ENCODE results near the gene PRKCE. TPM values are rescaled to one million over a fixed set of nuclear protein-coding genes. Genes with fewer than 3 reads are reported as not detected.

PRKCE gene
- polyA plus RNA-seq, 1 donor: 8.7 TPM

GRCh38 chr2:45755585-45756335, 104.3 kb downstream of the PRKCE start:
- DNase-seq: no peak

DNA sequence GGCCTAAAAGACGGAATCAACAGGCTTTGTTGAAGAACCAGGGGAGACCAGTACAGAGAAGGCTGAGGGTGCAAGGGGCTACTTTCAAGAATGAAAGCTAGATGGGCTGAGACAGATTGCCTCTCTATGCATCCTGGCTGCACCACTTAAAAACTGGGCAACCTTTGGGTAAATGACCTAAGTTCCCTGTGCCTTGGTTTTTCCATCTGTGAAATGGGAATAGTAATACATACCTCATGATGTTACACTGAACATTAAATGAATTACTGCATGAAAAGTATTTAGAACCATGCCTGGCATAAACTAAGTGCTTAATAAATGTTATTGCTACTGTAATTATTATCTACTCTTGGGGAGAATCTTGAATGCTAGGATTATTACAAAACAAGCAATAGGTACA, 106.5 kb downstream of the PRKCE start:
- no peak for DNase-seq

GRCh38 chr2:45759310-45759851, 107.9 kb downstream of the PRKCE start:
- DNase-seq: no peak

- no peak for DNase-seq
Observed at GRCh38 chr2:45761635-45762034, 110.2 kb downstream of the PRKCE start.

- DNase-seq: no peak
Observed at GRCh38 chr2:45763255-45763654, 111.8 kb downstream of the PRKCE start.

DNA sequence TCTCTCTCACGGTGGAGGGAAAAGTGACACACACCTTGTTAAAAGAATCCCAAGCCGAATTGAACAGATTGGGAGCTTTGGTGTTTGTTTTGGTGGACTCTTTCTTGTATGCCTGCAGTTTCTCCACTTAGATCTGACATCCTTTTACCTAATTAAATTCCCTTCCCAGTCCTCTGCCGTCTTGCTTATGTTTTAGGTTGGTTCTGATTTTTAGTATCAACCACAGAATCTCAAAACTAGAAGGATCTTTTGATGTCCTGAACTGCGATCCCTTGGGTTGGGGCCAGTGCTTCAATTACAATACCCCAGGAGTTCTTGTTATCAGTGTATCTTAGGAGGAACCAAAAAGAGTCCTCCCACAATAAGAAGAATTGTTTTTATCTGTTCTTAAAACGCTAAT, 112.3 kb downstream of the PRKCE start:
- no peak for DNase-seq

- DNase-seq: no peak
Observed at GRCh38 chr2:45765007-45765727, 113.7 kb downstream of the PRKCE start.

GRCh38 chr2:45765728-45766254, 114.3 kb downstream of the PRKCE start:
- DNase-seq: no peak

- no peak for DNase-seq
Observed at GRCh38 chr2:45768208-45768607, 116.7 kb downstream of the PRKCE start.

DNA sequence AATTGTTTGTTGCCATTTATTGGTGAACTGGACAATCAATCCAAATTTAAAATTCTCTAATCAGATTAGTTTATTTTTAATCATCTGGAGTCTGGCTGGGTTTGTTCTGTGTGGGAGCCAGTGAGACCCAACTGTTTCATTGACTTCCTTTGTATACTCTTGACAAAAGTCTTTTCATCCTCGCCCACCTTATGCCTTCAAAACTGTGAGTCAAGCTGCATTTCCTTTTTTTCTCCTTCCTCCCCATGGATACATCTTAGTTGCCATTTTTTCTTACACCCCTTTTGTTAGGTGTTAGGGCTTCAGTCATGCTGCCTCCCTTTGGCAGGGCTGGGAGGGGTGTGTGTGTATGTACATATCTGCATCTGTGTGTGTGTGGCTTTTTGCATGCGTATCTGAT, 117.6 kb downstream of the PRKCE start:
- no peak for DNase-seq

DNA sequence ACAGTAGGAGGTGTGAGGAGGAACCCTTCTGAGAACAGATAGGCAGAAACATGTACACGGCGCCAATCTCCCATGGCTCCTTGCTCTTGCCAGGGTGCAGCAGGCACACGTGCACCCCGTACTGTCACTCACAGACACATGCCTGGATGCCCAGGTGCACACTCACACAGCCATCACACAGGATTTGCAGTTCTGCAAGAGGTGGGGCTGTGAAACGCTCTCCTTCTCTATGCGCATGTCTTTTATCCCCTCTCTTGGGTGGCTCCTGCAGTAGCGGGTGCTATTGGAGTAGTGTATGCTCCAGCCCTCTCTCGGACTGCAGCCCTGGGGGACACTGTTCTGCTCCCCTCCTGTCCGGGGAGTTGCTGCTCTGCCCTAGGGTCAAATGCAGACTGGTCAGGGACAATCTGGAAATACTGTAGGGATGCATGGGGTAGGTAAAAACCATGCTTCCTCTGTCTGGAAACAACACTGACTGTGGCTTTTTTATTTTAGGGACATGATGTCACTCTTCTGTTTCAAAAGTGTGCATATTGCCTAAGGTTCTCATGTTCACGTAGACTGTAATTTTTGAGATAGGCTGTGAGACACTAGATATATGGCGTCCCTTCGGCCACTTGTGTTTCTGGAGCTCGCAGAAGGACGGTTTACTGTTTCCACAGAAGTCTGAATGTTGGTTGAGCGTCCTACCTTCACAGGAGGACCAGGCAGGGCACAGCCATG, 118.5 kb downstream of the PRKCE start:
- DNase-seq: no peak

GRCh38 chr2:45770811-45771210, 119.3 kb downstream of the PRKCE start:
- DNase-seq: no peak

DNA sequence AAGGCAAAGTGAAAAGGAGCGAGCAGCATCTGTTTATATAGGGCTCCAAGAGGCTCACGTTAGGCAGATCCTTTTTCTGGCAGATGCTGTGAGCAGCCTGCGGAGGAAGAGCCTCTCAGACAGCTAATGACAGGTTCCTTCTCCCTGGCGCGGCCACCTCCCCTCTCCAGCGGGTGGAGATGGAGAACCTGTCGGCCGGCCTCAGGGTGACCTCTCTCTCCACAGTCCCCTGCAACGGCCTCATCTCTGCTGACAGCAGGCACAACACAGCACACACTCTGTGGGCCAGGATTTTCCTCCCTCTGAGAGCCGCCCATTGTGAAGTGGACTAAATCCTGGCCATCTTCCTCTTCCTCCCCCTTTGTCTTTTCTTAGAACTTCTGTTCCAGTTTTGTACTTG, 119.8 kb downstream of the PRKCE start:
- peak; percentile 31 for DNase-seq

DNA sequence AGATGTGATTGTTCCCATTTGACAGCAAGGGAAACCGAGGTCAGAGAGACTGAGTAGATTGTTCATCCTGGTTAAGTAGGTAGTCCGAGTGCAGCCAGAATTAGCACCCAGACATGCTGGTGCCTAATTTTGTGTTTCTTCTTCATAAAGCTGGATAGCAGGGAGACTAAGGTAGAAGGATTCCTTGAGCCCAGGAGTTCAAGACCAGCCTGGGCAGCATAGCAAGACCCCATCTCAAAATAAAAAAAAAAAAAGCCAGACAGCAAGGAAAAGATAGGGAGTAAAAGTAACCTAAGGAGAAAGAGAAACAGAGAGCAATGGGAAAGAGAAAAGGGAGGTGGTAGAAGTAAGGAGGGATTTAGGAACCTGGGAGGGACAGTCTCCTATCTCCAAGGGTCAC, 120.6 kb downstream of the PRKCE start:
- no peak for DNase-seq

DNA sequence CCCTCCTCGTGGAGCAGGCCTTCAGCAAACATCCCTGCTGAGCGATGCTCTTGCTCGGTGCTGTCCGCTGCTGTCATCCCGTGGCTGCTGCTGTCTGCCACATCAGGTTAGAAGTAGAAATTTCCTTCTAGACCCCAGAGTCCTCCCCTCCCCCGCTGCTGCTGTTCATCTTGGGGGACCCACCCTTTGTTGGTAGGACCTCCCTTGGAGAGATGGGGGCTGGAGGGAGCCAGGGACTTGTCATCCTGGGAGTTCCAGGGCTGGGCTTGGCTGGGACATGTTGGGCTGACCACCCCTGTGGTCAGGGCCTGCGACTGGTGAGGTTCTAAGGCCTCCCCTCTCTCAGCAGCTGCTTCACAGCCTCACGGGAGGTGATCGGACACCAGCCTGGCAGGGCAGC, 122.4 kb downstream of the PRKCE start:
- no peak for DNase-seq

DNA sequence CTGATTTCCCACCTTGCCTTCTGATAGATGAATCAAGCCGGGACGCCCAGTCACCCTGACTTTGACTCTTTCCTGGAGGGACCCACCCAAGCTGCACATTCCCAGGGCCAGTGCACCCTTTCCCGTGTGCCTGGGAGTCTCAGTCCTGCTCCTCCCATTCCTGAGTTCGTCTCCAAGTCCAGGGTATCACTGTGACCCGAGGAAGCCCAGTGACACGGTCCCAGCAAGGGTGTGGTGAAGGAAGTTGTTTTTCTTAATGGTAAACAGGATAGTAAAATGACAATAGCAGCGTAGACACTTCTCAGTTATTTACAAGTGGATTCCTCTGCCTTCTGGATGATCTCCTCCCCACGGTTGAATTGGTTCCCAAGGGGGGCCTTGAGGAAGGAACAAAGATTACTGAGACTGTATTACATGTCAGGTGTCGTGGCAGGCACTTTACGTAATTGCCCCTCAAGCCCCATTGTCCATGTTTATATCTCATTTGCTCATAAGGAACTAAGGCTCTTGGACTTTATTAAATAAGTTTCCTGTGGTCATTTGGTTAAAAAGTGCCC, 123.3 kb downstream of the PRKCE start:
- no peak for DNase-seq

DNA sequence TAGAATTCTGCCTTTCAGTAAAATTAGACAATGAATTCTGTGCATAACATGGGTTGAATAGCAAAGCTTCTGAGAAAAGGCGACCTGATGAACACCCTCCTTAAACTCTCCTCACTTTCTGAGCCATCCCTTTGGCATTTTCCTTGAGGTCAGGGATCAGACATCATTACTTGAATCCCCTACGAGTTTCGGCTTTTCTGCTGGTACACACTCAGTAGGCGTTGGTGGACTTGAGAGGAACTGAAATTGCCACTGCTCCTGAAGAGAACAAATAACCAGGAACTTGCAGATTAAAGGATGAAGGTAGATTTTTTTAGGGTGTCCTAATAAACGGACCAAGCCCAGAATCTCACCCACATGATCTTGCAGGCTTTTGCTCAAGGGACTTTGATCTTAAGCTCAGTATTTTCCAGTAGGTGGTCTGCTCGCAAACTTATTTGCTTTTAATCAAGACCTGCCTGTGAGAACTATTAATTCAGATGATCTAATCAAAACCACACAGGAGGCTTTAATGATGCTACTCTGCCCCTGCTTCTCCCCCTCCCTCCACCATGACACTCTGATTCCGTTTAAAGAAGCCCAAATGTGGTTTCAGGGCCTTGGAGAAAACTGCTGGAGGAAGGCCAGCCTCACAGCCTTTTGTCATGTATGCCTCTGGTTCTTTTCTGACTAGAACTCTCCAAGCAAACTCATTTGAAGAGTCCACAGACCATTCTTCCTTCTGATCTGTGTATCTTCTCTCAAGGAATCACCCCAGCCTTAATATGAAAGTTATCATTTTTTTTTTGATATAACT, 124.9 kb downstream of the PRKCE start:
- no peak for DNase-seq

GRCh38 chr2:45777996-45778719, 126.7 kb downstream of the PRKCE start:
- no peak for DNase-seq

DNA sequence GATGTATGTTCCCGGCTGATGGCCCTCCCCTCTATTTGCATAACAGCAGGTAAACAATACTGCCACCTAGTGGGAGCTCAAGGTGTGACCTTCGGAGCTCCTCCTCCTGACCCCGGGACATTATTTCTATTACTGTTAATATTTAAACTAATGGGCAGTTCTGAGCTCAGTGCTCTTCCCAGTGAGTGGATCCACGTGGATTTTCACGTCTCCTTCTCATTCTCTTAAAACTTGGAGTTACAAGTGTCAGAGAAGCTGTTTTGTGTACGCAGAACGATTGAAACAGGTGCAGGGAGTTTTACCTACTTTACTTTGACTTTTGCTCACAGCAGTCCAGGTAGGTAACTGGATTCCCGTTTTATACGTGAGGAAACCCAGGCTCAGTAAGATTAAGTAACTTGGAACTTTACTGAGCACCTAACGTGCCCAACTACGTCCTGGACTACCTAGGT, 127.3 kb downstream of the PRKCE start:
- DNase-seq: no peak
